Neural crest cell (in vitro differentiated cells): ENCODE data around the gene SOX12. TPM values are rescaled to one million over a fixed set of nuclear protein-coding genes. Genes with fewer than 3 reads are reported as not detected.
A peak's percentile ranks its signal among the peaks of the same experiment; 100 is the strongest.
"Not testable (repeated sequence)": the region's sequence is repeated elsewhere in the genome, so short reads cannot be mapped to it uniquely, and the experiment has no call there.

ENCODE experiments used
- DNase-seq: peaks from one replicate; pipeline ENCODE4 v3.0.0; 2021; ENCODE audit warnings: low read depth, mixed read lengths, low spot score
- H3K27ac Mint-ChIP-seq: one replicate; pipeline ENCODE4 v1.8.0; 2021; ENCODE audit warnings: mild to moderate bottlenecking, mixed read lengths; ENCODE audit not compliant: unreplicated experiment
- H3K27me3 Mint-ChIP-seq: 2 replicates; pipeline ENCODE4 v1.8.0; 2021; ENCODE audit warnings: low read depth, mild to moderate bottlenecking, mixed read lengths
- H3K36me3 Mint-ChIP-seq: 2 replicates; pipeline ENCODE4 v1.8.0; 2021; ENCODE audit warnings: low read depth, mild to moderate bottlenecking, mixed read lengths
- H3K4me1 Mint-ChIP-seq: 2 replicates; pipeline ENCODE4 v1.8.0; 2021; ENCODE audit warnings: mixed read lengths
- H3K4me3 Mint-ChIP-seq: one replicate; pipeline ENCODE4 v1.8.0; 2021; ENCODE audit warnings: mild to moderate bottlenecking, mixed read lengths
- H3K9me3 Mint-ChIP-seq: 2 replicates; pipeline ENCODE4 v1.8.0; 2021; ENCODE audit warnings: mixed read lengths
- CTCF ChIP-seq: fragments of 200-600 bp; sonication (generic); conservative IDR thresholded peaks from 2 replicates; pipeline ENCODE4 v1.5.0; 2021; ENCODE audit warnings: antibody characterized with exemption, mild to moderate bottlenecking
- total RNA-seq: library from RNA; stranded (reverse); gene quantifications from 2 replicates; pipeline ENCODE4 v1.2.1, GENCODE V29; 2021

The SOX12 gene
- total RNA-seq, 1 donor from 2014 or later = 88.7 TPM

GRCh38 chr20:330233-331149 is 5.1 kb downstream of the SOX12 start:
- Mint-ChIP-seq H3K9me3 (no peaks in the 10 kb centered on the region), H3K4me1 (peaks cover 34% of the 10 kb centered on the region), H3K27me3 (no peaks in the 10 kb centered on the region), H3K4me3 (peak overlapping the region; percentile 89), H3K27ac (no peak overlapping the region), H3K36me3 (peaks cover 4% of the 10 kb centered on the region)
- DNase-seq = peak; percentile 52
- TF ChIP-seq CTCF = peak; percentile 85

GRCh38 chr20:334578-334977 is 9.2 kb downstream of the SOX12 start:
- no peak for TF ChIP-seq CTCF
- H3K4me1 Mint-ChIP-seq = peaks cover 14% of the 10 kb centered on the region
- no peaks in the 10 kb centered on the region for H3K9me3 Mint-ChIP-seq
- H3K4me3 Mint-ChIP-seq = no peak overlapping the region
- H3K27me3 Mint-ChIP-seq = no peaks in the 10 kb centered on the region
- no peaks in the 10 kb centered on the region for H3K36me3 Mint-ChIP-seq
- DNase-seq = no peak
- no peak overlapping the region for H3K27ac Mint-ChIP-seq

- H3K27me3 Mint-ChIP-seq, H3K27ac Mint-ChIP-seq, H3K4me1 Mint-ChIP-seq, H3K36me3 Mint-ChIP-seq, H3K4me3 Mint-ChIP-seq, H3K9me3 Mint-ChIP-seq, DNase-seq: not testable (repeated sequence)
Observed at GRCh38 chr20:336040-336439, 10.7 kb downstream of the SOX12 start.

- H3K27ac Mint-ChIP-seq = no peak overlapping the region
- TF ChIP-seq CTCF = no peak
- H3K27me3 Mint-ChIP-seq = no peaks in the 10 kb centered on the region
- H3K4me1 Mint-ChIP-seq = peaks cover 7% of the 10 kb centered on the region
- no peaks in the 10 kb centered on the region for H3K36me3 Mint-ChIP-seq
- no peak overlapping the region for H3K4me3 Mint-ChIP-seq
- DNase-seq = no peak
- no peaks in the 10 kb centered on the region for H3K9me3 Mint-ChIP-seq
Observed at GRCh38 chr20:341682-342081, 16.3 kb downstream of the SOX12 start.

- no peaks in the 10 kb centered on the region for H3K27me3 Mint-ChIP-seq
- H3K4me3 Mint-ChIP-seq = peak overlapping the region; percentile 0
- peaks cover 9% of the 10 kb centered on the region for H3K4me1 Mint-ChIP-seq
- DNase-seq = no peak
- H3K27ac Mint-ChIP-seq = no peak overlapping the region
- no peaks in the 10 kb centered on the region for H3K36me3 Mint-ChIP-seq
- H3K9me3 Mint-ChIP-seq = no peaks in the 10 kb centered on the region
- no peak for TF ChIP-seq CTCF
Observed at GRCh38 chr20:343107-343506, 17.8 kb downstream of the SOX12 start.

- H3K27me3 Mint-ChIP-seq = no peaks in the 10 kb centered on the region
- no peaks in the 10 kb centered on the region for H3K36me3 Mint-ChIP-seq
- no peak for TF ChIP-seq CTCF
- H3K27ac Mint-ChIP-seq = peak overlapping the region; percentile 90
- DNase-seq = no peak
- peaks cover 17% of the 10 kb centered on the region for H3K4me1 Mint-ChIP-seq
- H3K9me3 Mint-ChIP-seq = no peaks in the 10 kb centered on the region
- peak overlapping the region; percentile 97 for H3K4me3 Mint-ChIP-seq
Observed at GRCh38 chr20:346033-346639, 20.8 kb downstream of the SOX12 start.
